NCI-H2029 treated with DMSO at 0.1 percent for 48 hours (cell line): Measurements from ENCODE around the gene UBE3A.

Source experiments
- DNase-seq: peaks from one replicate; lab custom pipeline; 2025; lab: John Stamatoyannopoulos, UW

UBE3A gene

DNA sequence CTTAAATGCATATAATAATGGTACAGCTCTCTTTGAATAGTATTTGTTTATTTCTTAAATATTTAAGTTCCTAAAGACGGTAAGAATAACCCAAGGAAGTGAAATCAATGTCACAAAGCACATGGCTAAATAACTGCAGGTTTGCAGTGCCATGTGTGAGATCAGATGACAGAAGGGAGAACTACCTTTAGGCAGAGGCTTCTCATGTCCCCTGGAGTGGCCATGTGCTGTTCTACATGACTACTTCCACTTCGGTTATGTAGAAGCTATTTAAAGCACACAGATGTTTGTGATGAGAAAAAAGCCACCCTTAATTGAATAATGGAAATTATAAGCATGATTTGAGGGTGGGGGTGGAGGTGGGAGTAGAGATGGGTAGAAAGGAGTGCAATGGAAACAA lies 109.1 kb downstream of the UBE3A start:
- DNase-seq, result no peak

DNA sequence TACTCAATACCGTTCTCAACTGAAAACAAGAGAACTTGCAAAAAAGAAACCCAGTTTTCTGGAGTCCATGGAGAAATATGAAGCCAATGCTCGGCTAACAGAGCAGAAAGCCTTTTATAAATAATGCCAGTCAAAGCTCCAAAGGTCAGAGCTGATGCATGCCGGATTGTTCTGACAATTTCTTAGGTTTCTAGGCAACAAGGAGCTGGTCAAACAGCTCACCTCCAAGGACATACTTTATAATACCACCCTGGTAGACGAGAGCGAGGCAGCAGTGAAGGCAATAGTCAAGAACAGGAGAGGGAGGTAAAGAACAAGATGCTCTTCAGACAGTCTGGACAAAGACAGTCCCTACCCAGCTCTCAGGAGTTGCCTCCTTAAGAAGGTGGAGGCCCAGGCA lies 111.1 kb downstream of the UBE3A start:
- no peak for DNase-seq

DNA sequence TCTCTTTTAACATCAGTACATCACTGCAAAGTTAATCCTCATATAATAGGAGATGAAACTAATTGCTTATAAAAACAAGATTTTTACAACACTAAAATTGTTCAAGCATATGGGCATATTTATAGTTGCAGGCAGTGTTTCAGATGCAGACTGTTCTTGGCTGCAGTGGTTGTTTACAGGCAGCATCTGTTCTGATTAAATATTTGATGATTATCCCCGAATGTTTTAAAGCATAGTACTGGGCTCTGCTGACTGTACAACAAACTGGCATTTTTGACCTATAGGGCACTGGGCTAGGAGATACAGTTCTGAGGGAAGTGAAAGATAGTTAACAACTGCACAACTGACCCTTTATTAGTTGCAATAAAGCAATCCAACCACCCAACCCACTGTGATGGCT lies 113.6 kb downstream of the UBE3A start:
- no peak for DNase-seq

DNA sequence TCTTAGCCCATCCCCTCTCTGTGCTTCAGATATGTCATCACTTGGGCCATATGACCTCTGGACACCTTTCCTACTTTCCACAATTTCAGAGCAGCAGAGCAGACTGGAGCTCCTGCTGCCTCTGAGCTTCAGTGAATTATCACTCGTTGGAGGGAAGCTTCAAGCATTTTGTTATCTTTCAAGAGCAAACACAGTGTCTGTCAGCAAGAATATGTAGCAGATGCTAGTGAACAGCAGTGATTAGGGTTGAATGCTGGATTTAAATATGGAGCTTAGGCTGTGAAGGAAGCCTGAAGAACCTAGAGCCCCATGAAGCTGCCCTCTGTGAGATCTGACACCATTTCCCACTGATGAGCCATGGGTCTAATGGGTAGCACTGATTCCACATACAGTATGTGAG lies 115.4 kb downstream of the UBE3A start:
- DNase-seq, result no peak

DNA sequence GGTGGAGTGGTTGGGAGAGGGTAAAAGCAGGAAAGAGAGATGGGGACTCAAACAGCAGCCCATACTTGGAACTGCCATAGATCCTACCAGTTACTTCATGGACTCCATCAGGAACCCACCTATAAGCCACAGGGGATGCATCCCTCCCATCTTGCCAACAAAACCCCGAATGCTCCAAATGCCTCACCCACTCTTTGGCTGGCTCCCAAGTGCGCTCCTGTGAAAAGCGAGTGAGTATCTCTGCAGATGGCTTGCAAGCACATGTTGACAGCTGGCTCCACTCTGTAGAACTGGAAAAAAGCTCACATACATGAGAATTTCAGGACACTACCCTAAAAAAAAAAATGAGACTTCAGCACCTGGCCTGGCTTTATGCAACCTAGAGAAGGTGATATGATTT lies 151.0 kb downstream of the UBE3A start:
- DNase-seq, result no peak
